Measurements from ENCODE around the gene NPLOC4. TPM values are rescaled to one million over a fixed set of nuclear protein-coding genes. Genes with fewer than 3 reads are reported as not detected.

NPLOC4 gene
- total and polyA plus RNA-seq, 2 of the 13 experiments (the other 11 are each of a cell fraction or from before 2014, with no cell fraction given) = 57.0 to 97.0 TPM

GRCh38 chr17:81578561-81579225 is 58.2 kb downstream of the NPLOC4 start:
- in situ Hi-C loops (cut with HindIII; ENCODE audit: extremely low pct_ligation_motif_present, low pct_unique_long_range_greater_than_20kb) = no loop called here
- ATAC-seq (no peak), DNase-seq (ENCODE audit: low spot score) (no peak), FAIRE-seq (no peak)
- Histone ChIP-seq H3K4me1 (ENCODE audit: insufficient read depth, low read length) (peaks cover 39% of the 10 kb centered on the region), H3K9ac (ENCODE audit: insufficient read depth, low read depth, low read length) (no peak overlapping the region), H3K4me2 (ENCODE audit: low read depth, low read length) (no peak overlapping the region), H3K4me3 (replicated peaks in 1 of 3; ENCODE audit: insufficient read depth in 1 of 3, low read depth in 2 of 3, low read length in 3 of 3) (no peak overlapping the region), H4K20me1 (ENCODE audit: insufficient read depth, low read length) (peaks cover 1% of the 10 kb centered on the region; the same call in 1 of the 2 replicates), H3K79me2 (ENCODE audit: insufficient read depth, low read length) (peaks cover 14% of the 10 kb centered on the region), H3K9me3 (ENCODE audit: low read length) (no peaks in the 10 kb centered on the region), H3K36me3 (replicated peaks in 1 of 2; ENCODE audit: control insufficient read depth in 1 of 2, insufficient read depth in 2 of 2, low read length in 2 of 2) (peaks cover 28 to 61% of the 10 kb centered on the region in 2 experiments), H3K27me3 (ENCODE audit: control insufficient read depth in 1 of 2, insufficient read depth in 2 of 2, low read length in 2 of 2) (no peaks in the 10 kb centered on the region), H3K27ac (ENCODE audit: extremely low read length, insufficient read depth, low read length) (no peak overlapping the region), H2AFZ (ENCODE audit: low read length) (no peak overlapping the region)
- intact Hi-C loops (cut with micrococcal nuclease; ENCODE audit: unreplicated experiment) = no loop called here
- BruUV-seq (replicated peaks) = no TSS peak
- no peak for TF ChIP-seq SOX13 (IDR thresholded peaks at IDR 0.05)
- no peak for TF ChIP-seq SOX13 (CRISPR knock-in tag; conservative IDR thresholded peaks at IDR 0.05 in 1 of 2, IDR thresholded peaks at IDR 0.05 in 1 of 2)
- 0 out of 2 replicates have a peak, but pooled peaks have one; percentile 50 for TF ChIP-seq ZNF121 (CRISPR knock-in tag; IDR thresholded peaks at IDR 0.05)
- WGBS (ENCODE audit: low lambda C conversion rate) = 98% methylated on average over 6 of the region's 6 CpGs
- ChIA-PET CTCF (ENCODE audit: low intra/inter-chr PET ratio, low total read pairs) (no interaction called here), POLR2A (interaction anchor here (1.1 to 3.4 kb wide), 2 partner anchors 26 to 65 kb away, joined by 4 to 17 read pairs; partner anchors contain the start of gene FAAP100)

- Histone ChIP-seq H3K4me2 (ENCODE audit: low read depth, low read length) (no peak overlapping the region), H3K79me2 (ENCODE audit: insufficient read depth, low read length) (peaks cover 14% of the 10 kb centered on the region), H2AFZ (ENCODE audit: low read length) (no peak overlapping the region), H3K4me3 (replicated peaks in 1 of 3; ENCODE audit: insufficient read depth in 1 of 3, low read depth in 2 of 3, low read length in 3 of 3) (no peak overlapping the region), H3K9me3 (ENCODE audit: low read length) (no peaks in the 10 kb centered on the region), H3K27me3 (ENCODE audit: control insufficient read depth in 1 of 2, insufficient read depth in 2 of 2, low read length in 2 of 2) (no peaks in the 10 kb centered on the region), H3K27ac (ENCODE audit: extremely low read length, insufficient read depth, low read length) (peak overlapping the region; percentile 77), H3K36me3 (replicated peaks in 1 of 2; ENCODE audit: control insufficient read depth in 1 of 2, insufficient read depth in 2 of 2, low read length in 2 of 2) (peaks cover 27 to 57% of the 10 kb centered on the region in 2 experiments), H4K20me1 (ENCODE audit: insufficient read depth, low read length) (no peaks in the 10 kb centered on the region; the same call in 1 of the 2 replicates), H3K4me1 (ENCODE audit: insufficient read depth, low read length) (peaks cover 34% of the 10 kb centered on the region), H3K9ac (ENCODE audit: insufficient read depth, low read depth, low read length) (no peak overlapping the region)
- 96% methylated on average over 10 of the region's 10 CpGs for WGBS (ENCODE audit: low lambda C conversion rate)
- FAIRE-seq (no peak), DNase-seq (ENCODE audit: low spot score) (peak; percentile 24), ATAC-seq (peak; percentile 6; the same call in 1 of the 3 replicates)
- in situ Hi-C loops (cut with HindIII; ENCODE audit: extremely low pct_ligation_motif_present, low pct_unique_long_range_greater_than_20kb) = no loop called here
- CTCF ChIA-PET (ENCODE audit: low intra/inter-chr PET ratio, low total read pairs) = no interaction called here
- no TSS peak for BruUV-seq (replicated peaks)
- intact Hi-C loops (cut with micrococcal nuclease; ENCODE audit: unreplicated experiment) = no loop called here
- POLR2A ChIA-PET = interaction anchor here (1.0 to 3.4 kb wide), 4 partner anchors 12 to 64 kb away, joined by 4 to 17 read pairs (median 4); partner anchors contain the start of gene FAAP100
- TF ChIP-seq FOSL2 (CRISPR knock-in tag; IDR thresholded peaks at IDR 0.05) (peak; percentile 53), ZNF580 (CRISPR knock-in tag; IDR thresholded peaks at IDR 0.05; ENCODE audit: borderline replicate concordance, low read depth) (no peak), AFF4 (CRISPR knock-in tag; IDR thresholded peaks at IDR 0.05) (no peak), ZNF562 (CRISPR knock-in tag; IDR thresholded peaks at IDR 0.05; ENCODE audit: borderline replicate concordance) (no peak), NFIB (CRISPR knock-in tag; IDR thresholded peaks at IDR 0.05; ENCODE audit: borderline replicate concordance) (no peak), MTA1 (CRISPR knock-in tag; IDR thresholded peaks at IDR 0.05; ENCODE audit: borderline replicate concordance) (no peak), ZEB1 (IDR thresholded peaks at IDR 0.05; ENCODE audit: insufficient replicate concordance, low read depth) (no peak), AGO2 (optimal IDR thresholded peaks at IDR 0.05; ENCODE audit: low read depth, low read length) (peak; percentile 31), SOX6 (IDR thresholded peaks at IDR 0.05) (no peak), SOX6 (CRISPR knock-in tag; IDR thresholded peaks at IDR 0.05) (no peak)
These were observed 58.9 kb downstream of the NPLOC4 start for GRCh38 chr17:81578038-81578441.

All from HepG2 (cell line).